ENCODE results near the gene MRPL46. TPM values are rescaled to one million over a fixed set of nuclear protein-coding genes. Genes with fewer than 3 reads are reported as not detected.

The MRPL46 gene
- total RNA-seq, 1 experiment from 2014 or later = 30.5 TPM

GRCh38 chr15:88482263-88482662, 15.1 kb upstream of the MRPL46 start:
- POLR2A ChIA-PET = no interaction called here
- Histone ChIP-seq H3K4me1 (ENCODE audit: control insufficient read depth in 1 of 2, insufficient read depth in 2 of 2, low read length in 2 of 2) (peaks cover 0 to 3% of the 10 kb centered on the region in 2 experiments; a peak in 2 of 4 replicates), H3K79me2 (ENCODE audit: insufficient read depth, low read length) (no peaks in the 10 kb centered on the region), H4K20me1 (ENCODE audit: insufficient read depth) (no peaks in the 10 kb centered on the region), H3K9me3 (ENCODE audit: control insufficient read depth in 1 of 2, insufficient read depth in 1 of 2, low read depth in 1 of 2, low read length in 2 of 2) (no peaks in the 10 kb centered on the region), H3K9ac (ENCODE audit: low read length) (no peak overlapping the region), H3K9me2 (ENCODE audit: insufficient read depth) (no peaks in the 10 kb centered on the region), H3K27me3 (ENCODE audit: insufficient read depth, low read length) (no peaks in the 10 kb centered on the region), H3K4me3 (replicated peaks in 1 of 2; ENCODE audit: low read depth in 1 of 2, low read length in 2 of 2) (no peak overlapping the region), H3K27ac (ENCODE audit: low read depth, low read length) (no peak overlapping the region), H2AFZ (ENCODE audit: low read depth, low read length, poor library complexity, severe bottlenecking) (no peak overlapping the region), H3K4me2 (ENCODE audit: low read length) (no peak overlapping the region), H3K36me3 (ENCODE audit: control insufficient read depth in 1 of 2, insufficient read depth in 2 of 2, low read length in 2 of 2) (peaks cover 6 to 9% of the 10 kb centered on the region in 2 experiments; a peak in 2 of 4 replicates)
- no TSS peak for BruUV-seq (replicated peaks)
- TF ChIP-seq SRF (IDR thresholded peaks at IDR 0.05; ENCODE audit: low read depth) (no peak), TCF7L2 (IDR thresholded peaks at IDR 0.05; ENCODE audit: borderline replicate concordance, extremely low read depth, insufficient read depth, insufficient read length) (no peak), ELF1 (IDR thresholded peaks at IDR 0.05; ENCODE audit: borderline replicate concordance, low read depth) (no peak), CEBPB (IDR thresholded peaks at IDR 0.05; ENCODE audit: low read depth) (no peak)
- DNase-seq (ENCODE audit: low read depth, low spot score) (no peak), ATAC-seq (no peak)
- CTCF ChIA-PET = no interaction called here
- RAD21 ChIA-PET (ENCODE audit: low non-redundant PET in 1 of 2, low total read pairs in 2 of 2, uncharacterized antibody in 2 of 2, unreplicated experiment in 2 of 2) = no interaction called here
- intact Hi-C loops (cut with micrococcal nuclease) = no loop called here

- Histone ChIP-seq H3K27ac (ENCODE audit: low read depth, low read length) (no peak overlapping the region), H3K9me2 (ENCODE audit: insufficient read depth) (no peaks in the 10 kb centered on the region), H3K27me3 (ENCODE audit: insufficient read depth, low read length) (no peaks in the 10 kb centered on the region), H3K79me2 (ENCODE audit: insufficient read depth, low read length) (no peaks in the 10 kb centered on the region), H3K36me3 (ENCODE audit: control insufficient read depth in 1 of 2, insufficient read depth in 2 of 2, low read length in 2 of 2) (peaks cover 6 to 13% of the 10 kb centered on the region in 2 experiments; a peak in 2 of 4 replicates), H3K9me3 (ENCODE audit: control insufficient read depth in 1 of 2, insufficient read depth in 1 of 2, low read depth in 1 of 2, low read length in 2 of 2) (no peaks in the 10 kb centered on the region), H3K9ac (ENCODE audit: low read length) (no peak overlapping the region), H2AFZ (ENCODE audit: low read depth, low read length, poor library complexity, severe bottlenecking) (no peak overlapping the region), H3K4me3 (replicated peaks in 1 of 2; ENCODE audit: low read depth in 1 of 2, low read length in 2 of 2) (no peak overlapping the region), H3K4me1 (ENCODE audit: control insufficient read depth in 1 of 2, insufficient read depth in 2 of 2, low read length in 2 of 2) (no peaks in the 10 kb centered on the region), H3K4me2 (ENCODE audit: low read length) (no peak overlapping the region), H4K20me1 (ENCODE audit: insufficient read depth) (no peaks in the 10 kb centered on the region; the same call in 1 of the 2 replicates)
- no TSS peak for BruUV-seq (replicated peaks)
- TF ChIP-seq EGR1 (IDR thresholded peaks at IDR 0.05; ENCODE audit: low read depth) = no peak
- no peak for TF ChIP-seq RAD21 (IDR thresholded peaks at IDR 0.05; ENCODE audit: low read depth)
- TF ChIP-seq FOSL1 (IDR thresholded peaks at IDR 0.05; ENCODE audit: low read depth) = no peak
- TF ChIP-seq ZFX (IDR thresholded peaks at IDR 0.05) = no peak
- no peak for TF ChIP-seq CTCF (IDR thresholded peaks at IDR 0.05 in 2 of 3, conservative IDR thresholded peaks at IDR 0.05 in 1 of 3; ENCODE audit: borderline replicate concordance in 1 of 3, insufficient read depth in 1 of 3, low read depth in 2 of 3, low read length in 2 of 3)
- TF ChIP-seq ZNF274 (IDR thresholded peaks at IDR 0.05; ENCODE audit: low read depth, low read length) = no peak
- no peak for TF ChIP-seq MAX (IDR thresholded peaks at IDR 0.05)
- TF ChIP-seq EZH2phosphoT487 (IDR thresholded peaks at IDR 0.05; ENCODE audit: borderline replicate concordance) = no peak
- no peak for TF ChIP-seq TCF7L2 (IDR thresholded peaks at IDR 0.05; ENCODE audit: borderline replicate concordance, extremely low read depth, insufficient read depth, insufficient read length)
- TF ChIP-seq JUND (IDR thresholded peaks at IDR 0.05) = no peak
- no peak for TF ChIP-seq ZBTB33 (IDR thresholded peaks at IDR 0.05; ENCODE audit: extremely low read depth, insufficient replicate concordance, low read length)
- no peak for TF ChIP-seq POLR2A (IDR thresholded peaks at IDR 0.05; ENCODE audit: borderline replicate concordance, extremely low read depth, insufficient read depth, insufficient read length)
- TF ChIP-seq CEBPB (IDR thresholded peaks at IDR 0.05; ENCODE audit: low read depth) = no peak
- TF ChIP-seq POLR2AphosphoS5 (IDR thresholded peaks at IDR 0.05; ENCODE audit: low read depth, low read length) = no peak
- TF ChIP-seq CBX3 (IDR thresholded peaks at IDR 0.05; ENCODE audit: low read depth) = no peak
- no peak for TF ChIP-seq ELF1 (IDR thresholded peaks at IDR 0.05; ENCODE audit: borderline replicate concordance, low read depth)
- ChIA-PET POLR2A (no interaction called here), RAD21 (ENCODE audit: low non-redundant PET in 1 of 2, low total read pairs in 2 of 2, uncharacterized antibody in 2 of 2, unreplicated experiment in 2 of 2) (no interaction called here), CTCF (no interaction called here)
- DNase-seq (ENCODE audit: low read depth, low spot score) = no peak
- ATAC-seq = no peak
- intact Hi-C loops (cut with micrococcal nuclease) = no loop called here
Measured at GRCh38 chr15:88480981-88481380, 13.8 kb upstream of the MRPL46 start.

Measured in HCT116 (cell line).